Astrocyte of the cerebellum (primary cell): ENCODE measurements around the gene SKIC8.

Experiments used
- DNase-seq: peaks from one replicate; pipeline ENCODE4 v3.0.0-alpha.2; 2011; ENCODE audit warnings: low read depth
- H3K4me3 ChIP-seq: 2 replicates; pipeline ENCODE4 v1.5.1; 2011; ENCODE audit warnings: mild to moderate bottlenecking, low read depth, low read length, moderate library complexity
- CTCF ChIP-seq: IDR thresholded peaks from 2 replicates; pipeline ENCODE4 v1.5.1; 2012; ENCODE audit warnings: low read length, low read depth, moderate library complexity, mild to moderate bottlenecking; ENCODE audit errors: missing control alignments
- in situ Hi-C: cut with HindIII; loops from 2 replicates; pipeline ENCODE4 v1.10.0; 2017; ENCODE audit warnings: low sequenced_read_pairs

The SKIC8 gene

GRCh38 chr15:78282324-78282723 is 17.1 kb downstream of the SKIC8 start:
- H3K4me3 ChIP-seq = no peak overlapping the region
- TF ChIP-seq CTCF = no peak
- in situ Hi-C loops = loop anchor here (25.0 kb wide), 1 partner anchor 130 kb away; no protein-coding TSS in a partner anchor
- DNase-seq = no peak

GRCh38 chr15:78280319-78281072 is 18.9 kb downstream of the SKIC8 start:
- H3K4me3 ChIP-seq = no peak overlapping the region
- no peak for DNase-seq
- no peak for TF ChIP-seq CTCF
- in situ Hi-C loops = loop anchor here (25.0 kb wide), 1 partner anchor 132 kb away; no protein-coding TSS in a partner anchor

GRCh38 chr15:78276064-78276943 is 23.1 kb downstream of the SKIC8 start:
- no peak for TF ChIP-seq CTCF
- in situ Hi-C loops = loop anchor here (25.0 kb wide), 1 partner anchor 136 kb away; no protein-coding TSS in a partner anchor
- H3K4me3 ChIP-seq = no peak overlapping the region
- DNase-seq = no peak

- H3K4me3 ChIP-seq = no peak overlapping the region
- no peak for TF ChIP-seq CTCF
- in situ Hi-C loops = loop anchor here (25.0 kb wide), 1 partner anchor 137 kb away; no protein-coding TSS in a partner anchor
- DNase-seq = no peak
These were observed 24.4 kb downstream of the SKIC8 start for GRCh38 chr15:78274994-78275393.

- H3K4me3 ChIP-seq = no peak overlapping the region
- in situ Hi-C loops = no loop called here
- TF ChIP-seq CTCF = no peak
- DNase-seq = no peak
These were observed 26.6 kb downstream of the SKIC8 start for GRCh38 chr15:78272776-78273175.

- TF ChIP-seq CTCF = no peak
- H3K4me3 ChIP-seq = no peak overlapping the region
- in situ Hi-C loops = no loop called here
- DNase-seq = no peak
These were observed 27.1 kb downstream of the SKIC8 start for GRCh38 chr15:78272316-78272715.
